ENCODE measurements around the gene TXNDC17.

The TXNDC17 gene

DNA sequence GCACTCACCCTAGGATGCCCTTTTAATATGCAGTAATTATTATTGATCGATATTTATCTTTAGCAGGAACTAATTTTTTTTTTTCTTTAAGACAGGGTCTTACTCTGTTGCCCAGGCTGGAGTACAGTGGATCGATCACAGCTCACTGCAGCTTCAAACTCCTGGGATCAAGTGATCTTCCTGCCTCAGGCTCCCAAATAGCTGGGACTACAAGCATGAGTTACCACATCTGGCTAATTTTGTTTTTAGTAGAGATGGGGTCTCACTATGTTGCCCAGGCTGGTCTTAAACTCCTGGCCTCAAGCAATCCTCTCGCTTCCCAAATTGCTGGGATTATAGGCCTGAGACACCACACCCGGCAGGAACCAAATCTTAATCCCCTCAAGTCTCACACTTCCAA lies 29.6 kb upstream of the TXNDC17 start:
- no peak for DNase-seq (ENCODE audit: low read depth)
- TF ChIP-seq, protein P1, sequence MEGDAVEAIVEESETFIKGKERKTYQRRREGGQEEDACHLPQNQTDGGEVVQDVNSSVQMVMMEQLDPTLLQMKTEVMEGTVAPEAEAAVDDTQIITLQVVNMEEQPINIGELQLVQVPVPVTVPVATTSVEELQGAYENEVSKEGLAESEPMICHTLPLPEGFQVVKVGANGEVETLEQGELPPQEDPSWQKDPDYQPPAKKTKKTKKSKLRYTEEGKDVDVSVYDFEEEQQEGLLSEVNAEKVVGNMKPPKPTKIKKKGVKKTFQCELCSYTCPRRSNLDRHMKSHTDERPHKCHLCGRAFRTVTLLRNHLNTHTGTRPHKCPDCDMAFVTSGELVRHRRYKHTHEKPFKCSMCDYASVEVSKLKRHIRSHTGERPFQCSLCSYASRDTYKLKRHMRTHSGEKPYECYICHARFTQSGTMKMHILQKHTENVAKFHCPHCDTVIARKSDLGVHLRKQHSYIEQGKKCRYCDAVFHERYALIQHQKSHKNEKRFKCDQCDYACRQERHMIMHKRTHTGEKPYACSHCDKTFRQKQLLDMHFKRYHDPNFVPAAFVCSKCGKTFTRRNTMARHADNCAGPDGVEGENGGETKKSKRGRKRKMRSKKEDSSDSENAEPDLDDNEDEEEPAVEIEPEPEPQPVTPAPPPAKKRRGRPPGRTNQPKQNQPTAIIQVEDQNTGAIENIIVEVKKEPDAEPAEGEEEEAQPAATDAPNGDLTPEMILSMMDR (IDR thresholded peaks at IDR 0.05; ENCODE audit: low read depth, low read length, missing control alignments), result no peak

DNA sequence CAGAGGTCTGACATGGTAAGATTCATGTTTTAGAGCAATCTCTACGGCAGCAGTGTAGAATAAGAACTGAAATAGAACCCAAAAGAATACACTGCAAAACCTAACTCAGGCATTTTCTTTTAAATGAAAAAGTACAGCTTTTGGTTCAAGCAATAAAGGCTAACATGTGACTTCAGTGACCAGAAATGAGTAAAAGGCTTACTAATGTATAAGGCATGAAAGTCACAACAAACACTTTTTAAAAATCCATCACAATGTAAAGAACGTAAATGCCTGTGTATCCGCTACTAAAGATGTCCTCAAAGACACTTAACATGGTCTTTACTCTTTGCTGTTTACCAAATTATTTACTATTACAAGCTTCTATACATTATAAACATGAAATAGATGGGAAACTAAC lies 16.9 kb upstream of the TXNDC17 start:
- H3K4me3 ChIP-seq (ENCODE audit: low read depth, low read length), result no peak overlapping the region
- no peak for DNase-seq (ENCODE audit: low read depth)
- TF ChIP-seq, protein P1 (IDR thresholded peaks at IDR 0.05; ENCODE audit: low read depth, low read length, missing control alignments), result no peak

More for the DNA sequence above, 29.6 kb upstream of the TXNDC17 start:
- no peak overlapping the region for H3K4me3 ChIP-seq (ENCODE audit: low read depth, low read length)

DNA sequence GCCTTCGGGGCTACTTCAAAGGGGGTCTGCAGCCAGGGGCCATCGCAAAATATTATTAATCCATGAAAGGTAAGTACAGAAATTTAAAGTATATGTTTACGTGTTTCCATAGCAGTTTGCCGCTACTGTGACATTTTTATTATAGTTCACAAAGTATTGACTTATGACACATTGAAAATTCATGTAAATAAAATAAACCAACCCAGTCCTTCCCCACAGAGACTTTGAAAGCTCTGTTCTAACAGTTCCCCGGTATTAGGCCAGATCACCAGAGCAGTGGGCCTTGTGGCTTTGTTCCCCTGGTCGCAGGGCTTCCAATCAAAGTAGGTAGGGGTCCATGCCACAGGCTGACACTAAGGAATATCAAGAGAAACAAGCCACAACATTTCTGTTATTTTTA lies 14.2 kb upstream of the TXNDC17 start:
- no peak overlapping the region for H3K4me3 ChIP-seq (ENCODE audit: low read depth, low read length)
- no peak for DNase-seq (ENCODE audit: low read depth)
- TF ChIP-seq, protein P1 (IDR thresholded peaks at IDR 0.05; ENCODE audit: low read depth, low read length, missing control alignments), result no peak

DNA sequence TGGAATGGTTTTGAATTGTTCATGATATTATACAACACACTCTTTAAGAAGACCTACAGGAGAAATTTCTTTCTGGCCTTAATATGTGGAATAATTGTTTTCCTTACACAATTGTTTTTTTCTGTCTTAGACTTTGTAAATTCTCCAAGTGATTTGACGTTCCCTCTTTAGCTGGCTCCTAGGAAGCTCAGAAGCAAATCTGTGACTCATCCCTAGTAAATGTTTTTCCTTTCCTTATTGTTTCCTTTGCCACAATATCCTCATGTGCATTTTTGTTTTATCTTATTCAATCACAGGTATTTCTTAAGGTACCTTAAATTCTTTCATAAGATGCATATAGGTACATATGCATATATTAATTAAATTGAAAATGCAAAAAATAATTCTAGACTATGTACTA lies 13.8 kb upstream of the TXNDC17 start:
- H3K4me3 ChIP-seq (ENCODE audit: low read depth, low read length), result no peak overlapping the region
- no peak for DNase-seq (ENCODE audit: low read depth)
- TF ChIP-seq, protein P1 (IDR thresholded peaks at IDR 0.05; ENCODE audit: low read depth, low read length, missing control alignments), result no peak

DNA sequence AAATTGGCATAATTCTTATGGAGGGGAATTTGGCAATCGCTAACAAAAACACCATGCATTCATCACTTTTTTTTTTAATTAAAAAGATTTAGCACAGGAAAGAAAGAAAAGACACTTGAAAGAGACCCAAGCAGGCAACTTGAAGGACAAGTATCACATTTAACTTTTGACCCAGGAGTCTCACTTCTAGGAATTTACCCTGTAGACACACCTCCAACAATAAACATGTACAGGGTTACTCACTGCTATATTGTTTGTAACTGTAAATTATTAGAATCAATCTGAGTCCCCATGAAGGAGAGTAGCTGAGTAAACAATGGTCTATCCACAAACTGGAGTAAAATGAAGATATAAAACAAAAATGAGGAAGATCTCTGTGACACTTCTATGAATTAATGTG lies 10.5 kb upstream of the TXNDC17 start:
- H3K4me3 ChIP-seq (ENCODE audit: low read depth, low read length), result no peak overlapping the region
- DNase-seq (ENCODE audit: low read depth), result no peak
- TF ChIP-seq, protein P1 (IDR thresholded peaks at IDR 0.05; ENCODE audit: low read depth, low read length, missing control alignments), result no peak

DNA sequence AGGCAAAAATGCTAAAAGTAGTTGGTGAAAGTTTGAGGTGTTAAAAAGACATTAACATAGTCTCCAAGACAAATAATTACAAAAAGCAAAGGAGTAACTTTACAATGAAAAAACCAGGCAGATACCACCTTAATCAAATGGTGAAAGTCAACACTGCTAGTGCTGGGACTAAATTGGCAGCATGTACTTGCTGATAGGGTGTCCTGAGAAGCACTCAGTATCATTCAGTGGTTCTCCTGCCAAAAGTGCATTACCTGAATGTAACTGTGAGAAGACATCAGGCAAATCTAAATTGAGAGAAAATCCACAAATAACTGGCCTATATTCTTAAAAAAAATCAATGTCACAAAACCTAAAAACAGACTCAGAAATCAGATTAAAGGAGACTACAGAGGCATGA lies 8.3 kb upstream of the TXNDC17 start:
- TF ChIP-seq, protein P1 (IDR thresholded peaks at IDR 0.05; ENCODE audit: low read depth, low read length, missing control alignments), result no peak

DNA sequence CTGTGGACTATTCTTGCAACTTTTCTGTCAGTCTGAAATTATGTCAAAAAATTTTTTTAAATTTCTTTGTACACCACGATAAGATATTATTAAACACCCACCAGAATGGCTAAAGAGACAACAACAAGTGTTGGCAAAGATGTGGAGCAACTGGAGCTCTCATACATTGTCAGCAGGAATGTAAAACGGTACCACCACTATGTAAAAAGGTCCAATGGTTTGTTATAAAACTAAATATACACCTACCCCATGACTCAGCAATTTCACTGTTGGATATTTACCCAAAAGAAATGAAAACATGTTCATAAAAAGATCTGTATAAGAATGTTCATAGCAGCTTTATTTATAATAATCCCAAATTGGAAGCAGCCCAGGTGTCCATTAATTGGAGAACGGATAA lies 7.6 kb upstream of the TXNDC17 start:
- DNase-seq (ENCODE audit: low read depth), result no peak
- TF ChIP-seq, protein P1 (IDR thresholded peaks at IDR 0.05; ENCODE audit: low read depth, low read length, missing control alignments), result no peak
- H3K4me3 ChIP-seq (ENCODE audit: low read depth, low read length), result no peak overlapping the region

More for the DNA sequence above, 8.3 kb upstream of the TXNDC17 start:
- no peak for DNase-seq (ENCODE audit: low read depth)
- no peak overlapping the region for H3K4me3 ChIP-seq (ENCODE audit: low read depth, low read length)
